ENCODE results near the gene DOHH.
"Not testable (repeated sequence)": the region's sequence is repeated elsewhere in the genome, so short reads cannot be mapped to it uniquely, and the experiment has no call there.

The DOHH gene

DNA sequence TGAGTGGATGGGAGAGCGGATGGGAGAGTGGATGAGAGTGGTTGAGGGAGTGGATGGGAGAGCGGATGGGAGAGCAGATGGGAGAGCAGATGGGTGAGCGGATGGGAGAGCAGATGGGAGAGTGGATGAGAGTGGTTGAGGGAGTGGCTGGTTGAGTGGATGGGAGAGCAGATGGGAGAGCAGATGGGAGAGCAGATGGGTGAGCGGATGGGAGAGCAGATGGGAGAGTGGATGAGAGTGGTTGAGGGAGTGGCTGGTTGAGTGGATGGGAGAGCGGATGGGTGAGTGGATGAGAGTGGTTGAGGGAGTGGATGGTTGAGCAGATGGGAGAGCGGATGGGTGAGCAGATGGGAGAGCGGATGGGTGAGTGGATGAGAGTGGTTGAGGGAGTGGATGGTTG is 28.8 kb upstream of the DOHH start:
- ATAC-seq (replicated peaks); H3K4me1 Mint-ChIP-seq; H3K27ac Mint-ChIP-seq; H3K9me3 Mint-ChIP-seq; H3K4me3 Mint-ChIP-seq; H3K27me3 Mint-ChIP-seq; DNase-seq: not testable (repeated sequence)
- H3K36me3 Mint-ChIP-seq = peaks cover 27 to 31% of the 10 kb centered on the region in 2 donors

DNA sequence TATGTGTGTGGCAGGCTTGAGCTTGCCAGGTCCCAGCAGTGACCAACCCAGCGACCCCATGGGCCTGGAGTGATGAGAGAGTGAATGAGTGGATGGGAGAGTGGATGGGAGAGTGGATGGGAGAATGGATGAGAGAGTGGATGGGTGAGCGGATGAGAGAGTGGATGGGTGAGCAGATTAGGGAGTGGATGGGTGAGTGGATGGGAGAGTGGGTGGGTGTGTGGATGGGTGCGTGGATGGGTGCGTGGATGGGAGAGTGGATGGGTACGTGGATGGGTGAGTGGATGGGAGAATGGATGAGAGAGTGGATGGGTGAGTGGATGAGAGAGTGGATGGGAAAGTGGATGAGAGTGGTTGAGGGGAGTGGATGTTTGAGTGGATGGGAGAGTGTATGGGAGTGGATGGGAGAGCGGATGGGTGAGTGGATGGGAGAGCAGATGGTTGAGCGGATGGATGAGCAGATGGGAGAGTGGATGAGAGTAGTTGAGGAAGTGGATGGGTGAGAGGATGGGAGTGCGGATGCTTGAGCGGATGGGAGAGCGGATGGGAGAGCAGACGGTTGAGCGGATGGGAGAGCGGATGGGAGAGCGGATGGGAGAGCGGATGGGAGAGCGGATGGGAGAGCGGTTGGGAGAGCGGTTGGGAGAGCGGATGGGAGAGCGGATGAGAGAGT is 28.2 kb upstream of the DOHH start:
- Mint-ChIP-seq H3K27ac (no peak overlapping the region), H3K36me3 (peaks cover 32 to 34% of the 10 kb centered on the region in 2 donors), H3K4me3 (no peak overlapping the region), H3K4me1 (no peaks in the 10 kb centered on the region), H3K9me3 (no peaks in the 10 kb centered on the region), H3K27me3 (no peaks in the 10 kb centered on the region)
- DNase-seq = no peak
- no peak for ATAC-seq (replicated peaks)

DNA sequence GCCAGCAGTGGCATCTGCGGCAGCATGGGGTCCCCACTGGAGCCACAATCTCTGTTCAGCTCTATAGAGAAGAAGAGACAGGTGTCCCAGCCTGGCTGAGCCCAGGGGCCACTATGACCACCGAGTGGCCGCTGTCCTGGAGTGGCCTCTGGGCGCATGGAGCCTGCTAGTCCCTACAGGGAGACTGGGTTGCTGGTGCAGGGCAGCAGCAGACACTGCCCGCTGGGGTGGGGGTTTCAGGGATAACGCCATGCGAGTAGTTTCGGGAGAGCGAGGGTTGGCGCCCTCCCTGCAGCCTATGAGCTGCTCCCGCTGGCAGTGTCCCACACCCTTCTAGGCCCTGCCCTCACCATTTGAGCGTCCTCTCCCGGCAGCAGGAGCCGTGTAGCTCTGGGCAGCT is 27.6 kb upstream of the DOHH start:
- Mint-ChIP-seq H3K27ac (no peak overlapping the region), H3K36me3 (peaks cover 31 to 34% of the 10 kb centered on the region in 2 donors), H3K4me3 (no peak overlapping the region), H3K9me3 (no peaks in the 10 kb centered on the region), H3K4me1 (no peaks in the 10 kb centered on the region), H3K27me3 (no peaks in the 10 kb centered on the region)
- ATAC-seq (replicated peaks) = no peak
- DNase-seq = no peak

DNA sequence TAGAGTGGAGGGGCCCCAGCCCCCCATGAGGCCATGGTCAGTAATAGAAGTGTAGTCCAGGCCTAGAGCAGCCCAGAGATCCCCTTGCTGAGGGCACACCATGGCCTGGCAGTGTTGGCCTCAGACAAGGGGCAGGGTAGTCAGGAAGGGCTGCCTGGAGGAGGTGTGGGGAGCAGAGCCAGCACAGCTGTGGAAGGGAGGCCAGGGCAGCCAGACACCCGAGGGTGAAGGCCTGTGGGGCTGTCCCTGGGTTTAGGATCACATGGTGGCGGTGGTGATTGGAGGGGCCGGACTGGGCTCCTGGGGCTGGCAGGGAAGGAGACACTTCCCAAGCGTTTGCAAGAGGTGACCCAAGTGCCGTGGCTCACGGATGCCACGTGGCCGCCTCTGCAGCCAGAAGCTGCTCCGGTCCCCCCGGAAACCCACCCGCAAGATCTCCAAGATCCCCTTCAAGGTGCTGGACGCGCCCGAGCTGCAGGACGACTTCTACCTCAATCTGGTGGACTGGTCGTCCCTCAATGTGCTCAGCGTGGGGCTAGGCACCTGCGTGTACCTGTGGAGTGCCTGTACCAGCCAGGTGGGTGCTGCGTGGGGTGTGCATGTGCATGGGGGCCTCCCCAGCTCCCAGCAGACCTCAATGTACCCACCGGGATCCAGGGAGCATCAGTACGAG is 26.9 kb upstream of the DOHH start:
- no peak for ATAC-seq (replicated peaks)
- H3K4me3 Mint-ChIP-seq = no peak overlapping the region

DNA sequence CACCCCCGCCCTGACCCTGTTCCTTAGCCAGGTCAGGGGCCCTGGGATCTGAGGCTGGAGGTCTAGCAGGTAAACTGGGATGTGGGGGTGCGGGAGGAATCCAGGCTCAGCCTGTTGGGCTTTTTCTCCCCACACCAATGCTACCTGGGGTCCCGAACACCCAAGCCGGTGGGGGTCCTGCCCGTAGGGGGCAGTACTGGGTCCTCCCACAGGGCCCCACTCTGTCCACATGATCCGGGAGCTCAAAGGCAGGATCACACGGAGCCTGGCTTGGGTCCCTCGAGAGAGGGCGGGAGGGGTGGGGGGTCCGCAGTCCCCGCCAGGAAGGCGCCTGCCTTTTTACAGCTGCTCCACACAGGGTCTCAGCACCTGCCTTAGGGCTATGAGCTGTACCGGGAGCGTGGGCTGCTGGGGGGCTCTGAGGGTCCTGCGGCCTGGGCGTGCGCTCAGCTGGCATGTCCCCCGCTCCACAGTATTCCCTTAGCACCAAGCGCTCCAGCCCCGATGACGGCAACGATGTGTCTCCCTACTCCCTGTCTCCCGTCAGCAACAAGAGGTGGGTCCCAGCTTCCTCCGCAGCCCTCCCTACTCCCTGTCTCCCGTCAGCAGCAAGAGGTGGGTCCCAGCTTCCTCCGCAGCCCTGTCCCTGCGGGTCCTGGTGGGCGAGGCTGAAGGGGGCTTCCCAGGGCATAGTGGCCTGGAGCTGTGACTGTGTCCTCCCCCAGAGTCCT is 26.2 kb upstream of the DOHH start:
- no peak overlapping the region for H3K4me3 Mint-ChIP-seq

More for the DNA sequence above, 26.9 kb upstream of the DOHH start:
- no peak for DNase-seq
- no peaks in the 10 kb centered on the region for H3K9me3 Mint-ChIP-seq
- no peaks in the 10 kb centered on the region for H3K4me1 Mint-ChIP-seq
- H3K36me3 Mint-ChIP-seq = peaks cover 27 to 31% of the 10 kb centered on the region in 2 donors
- H3K27ac Mint-ChIP-seq = no peak overlapping the region
- no peaks in the 10 kb centered on the region for H3K27me3 Mint-ChIP-seq

DNA sequence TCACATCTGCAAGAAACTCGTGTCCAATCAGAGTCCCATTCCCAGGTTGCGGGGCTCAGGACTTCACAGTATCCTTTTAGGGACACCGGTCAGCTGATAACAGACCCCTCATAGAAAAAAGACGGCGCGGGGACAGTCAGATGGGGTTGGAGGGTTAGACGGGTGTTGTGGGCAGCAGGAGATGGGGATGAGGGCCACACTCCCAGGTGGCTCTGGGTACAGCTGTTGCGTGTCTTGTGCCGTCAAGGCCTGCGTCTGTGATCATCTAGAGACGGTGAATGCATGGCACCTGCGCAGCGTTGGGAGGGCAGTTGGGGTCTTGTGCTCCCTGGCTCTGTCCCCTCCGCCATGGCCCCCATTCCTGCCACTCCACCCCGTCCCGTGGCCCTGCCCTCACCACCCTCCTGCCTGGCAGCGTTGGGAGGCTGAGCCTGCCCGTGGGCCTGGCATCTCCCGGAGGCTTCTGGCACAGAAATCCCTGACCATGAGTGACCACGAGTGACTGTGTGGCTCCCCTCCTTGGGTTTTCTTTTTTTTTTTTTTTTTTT is 24.5 kb upstream of the DOHH start:
- H3K9me3 Mint-ChIP-seq = no peaks in the 10 kb centered on the region
- no peak overlapping the region for H3K4me3 Mint-ChIP-seq
- H3K4me1 Mint-ChIP-seq = peaks cover 7 to 13% of the 10 kb centered on the region in 2 donors
- no peak overlapping the region for H3K27ac Mint-ChIP-seq
- H3K36me3 Mint-ChIP-seq = peaks cover 31 to 32% of the 10 kb centered on the region in 2 donors
- DNase-seq (no peak), ATAC-seq (replicated peaks) (no peak)
- H3K27me3 Mint-ChIP-seq = no peaks in the 10 kb centered on the region

More for the DNA sequence above, 26.2 kb upstream of the DOHH start:
- Mint-ChIP-seq H3K27ac (no peak overlapping the region), H3K9me3 (no peaks in the 10 kb centered on the region), H3K27me3 (no peaks in the 10 kb centered on the region), H3K4me1 (peaks cover 0 to 5% of the 10 kb centered on the region in 2 donors), H3K36me3 (peaks cover 31 to 32% of the 10 kb centered on the region in 2 donors)
- DNase-seq = no peak
- no peak for ATAC-seq (replicated peaks)

DNA sequence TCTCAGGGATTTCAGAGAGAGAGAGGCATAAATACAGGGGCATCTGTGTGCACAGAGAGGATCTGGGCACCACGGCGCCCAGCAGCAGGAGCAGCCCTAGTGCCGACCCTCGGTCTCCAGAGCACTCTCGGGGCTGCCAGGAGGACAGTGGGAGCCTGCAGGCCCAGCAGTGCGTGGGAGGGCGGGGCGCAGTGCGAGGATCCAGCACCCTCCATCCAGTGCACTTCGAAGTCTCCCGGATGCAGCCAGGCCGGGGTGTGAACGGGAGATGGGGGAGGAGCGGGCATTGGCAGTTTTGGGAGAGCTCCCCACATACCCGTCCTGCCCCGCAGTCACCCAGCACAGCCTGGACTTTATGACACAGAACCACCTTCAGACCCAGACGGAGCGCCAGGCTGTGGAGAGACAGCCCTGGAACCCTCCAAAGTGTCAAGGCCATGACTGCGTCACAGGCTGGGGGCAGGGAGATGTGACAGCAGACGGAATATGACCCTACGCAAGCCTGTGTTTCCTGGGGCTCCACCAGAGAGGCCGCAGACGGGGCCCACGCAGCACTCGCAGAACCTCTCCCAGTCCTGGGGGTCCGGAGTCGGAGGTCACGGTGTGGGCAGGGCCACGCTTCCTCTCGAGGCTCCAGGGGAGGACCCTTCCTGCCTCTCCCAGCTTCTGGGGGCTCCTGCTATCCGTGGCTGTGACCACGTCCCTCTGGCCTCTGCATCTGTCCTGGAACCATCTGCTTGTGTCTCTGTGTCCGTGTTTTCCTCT is 23.8 kb upstream of the DOHH start:
- peaks cover 12 to 19% of the 10 kb centered on the region in 2 donors for H3K4me1 Mint-ChIP-seq
- no peak overlapping the region for H3K4me3 Mint-ChIP-seq
- peaks cover 35 to 36% of the 10 kb centered on the region in 2 donors for H3K36me3 Mint-ChIP-seq
- H3K27me3 Mint-ChIP-seq = no peaks in the 10 kb centered on the region
- H3K9me3 Mint-ChIP-seq = no peaks in the 10 kb centered on the region
- DNase-seq = no peak
- H3K27ac Mint-ChIP-seq = no peak overlapping the region
- no peak for ATAC-seq (replicated peaks)

DNA sequence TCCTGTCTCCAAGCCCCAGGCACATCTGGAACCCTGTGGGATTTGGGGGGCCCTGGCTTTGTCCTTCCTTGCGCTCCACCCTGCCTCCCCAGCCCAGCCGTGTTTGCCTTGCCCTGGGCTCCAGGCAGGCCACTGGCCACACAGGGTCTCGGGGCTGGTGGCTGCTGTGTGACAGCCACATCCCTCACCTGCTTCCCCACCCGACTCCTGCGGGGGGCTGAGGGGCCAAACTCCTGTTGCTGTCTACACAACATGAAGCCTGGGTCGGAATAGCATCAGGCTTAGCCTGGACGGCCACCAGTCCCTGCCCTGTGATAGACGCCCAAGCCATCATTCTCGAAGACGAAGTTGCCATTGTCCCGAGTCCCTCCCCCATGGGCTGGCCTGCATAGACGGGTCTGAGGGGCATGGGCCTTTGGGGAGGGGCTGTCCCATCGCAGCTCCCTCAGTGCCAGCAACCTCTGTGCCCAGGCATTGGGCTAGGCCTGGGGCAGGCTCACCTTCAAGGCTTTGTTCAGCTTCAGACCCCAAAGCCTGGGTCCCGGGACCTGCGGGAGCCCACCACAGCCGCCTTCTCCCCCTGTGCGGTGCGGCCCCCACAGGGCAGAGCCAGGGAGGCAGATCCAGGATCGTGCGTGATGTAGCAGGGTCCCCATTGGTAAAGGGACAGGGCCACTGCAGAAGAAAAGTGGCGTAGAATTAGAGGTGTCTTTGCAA is 23.0 kb upstream of the DOHH start:
- no peak for ATAC-seq (replicated peaks)
- H3K36me3 Mint-ChIP-seq = peaks cover 35 to 36% of the 10 kb centered on the region in 2 donors

DNA sequence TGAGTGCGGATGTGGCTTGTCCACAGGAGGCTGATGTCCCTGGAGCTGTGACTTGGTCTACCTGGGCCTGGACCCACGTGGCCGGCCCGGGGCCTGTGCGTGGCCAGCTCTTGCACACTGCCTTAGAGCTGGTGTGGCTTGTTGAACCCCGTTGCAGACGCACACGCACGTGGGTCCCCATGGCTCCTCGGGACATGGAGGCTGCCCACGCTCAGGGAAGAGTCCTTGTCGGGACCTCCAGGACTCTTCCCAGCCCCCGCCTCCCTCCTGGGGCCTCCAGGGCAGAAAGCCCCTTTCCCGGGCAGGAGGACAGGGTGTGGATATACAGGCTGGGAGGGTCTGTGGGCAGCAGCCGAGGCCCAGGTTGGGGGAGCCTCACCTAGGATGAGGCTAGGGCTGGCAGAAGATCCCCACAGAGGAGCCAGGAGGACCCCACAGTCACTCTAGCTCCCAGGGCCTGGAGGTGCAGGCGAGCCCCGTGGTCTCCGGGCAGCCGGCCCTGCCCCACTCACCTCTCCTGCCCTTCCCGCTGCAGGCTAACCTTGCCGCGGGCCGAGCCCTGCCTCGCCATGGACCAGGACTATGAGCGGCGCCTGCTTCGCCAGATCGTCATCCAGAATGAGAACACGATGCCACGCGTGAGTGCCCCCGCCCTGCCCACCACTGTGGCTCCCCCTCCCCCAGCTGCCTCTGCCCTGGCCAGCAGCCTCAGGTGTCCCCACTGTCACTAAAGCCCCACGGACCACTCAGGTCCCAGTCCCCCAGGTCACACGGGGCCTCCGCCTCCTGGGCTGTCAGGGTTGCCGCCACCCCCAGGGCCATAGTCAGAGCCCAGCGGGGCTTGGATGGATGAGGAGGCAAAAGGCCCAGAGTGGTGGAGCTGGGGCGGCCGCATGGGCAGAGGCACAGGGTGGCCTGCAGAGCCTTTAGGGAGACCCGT is 22.2 kb upstream of the DOHH start:
- H3K4me1 Mint-ChIP-seq = peaks cover 17 to 19% of the 10 kb centered on the region in 2 donors
- ATAC-seq (replicated peaks) = no peak
- H3K9me3 Mint-ChIP-seq = no peaks in the 10 kb centered on the region
- no peak overlapping the region for H3K4me3 Mint-ChIP-seq
- peaks cover 35 to 36% of the 10 kb centered on the region in 2 donors for H3K36me3 Mint-ChIP-seq
- H3K27me3 Mint-ChIP-seq = no peaks in the 10 kb centered on the region
- H3K27ac Mint-ChIP-seq = no peak overlapping the region
- no peak for DNase-seq

More for the DNA sequence above, 23.0 kb upstream of the DOHH start:
- H3K9me3 Mint-ChIP-seq = no peaks in the 10 kb centered on the region
- H3K27me3 Mint-ChIP-seq = no peaks in the 10 kb centered on the region
- no peak overlapping the region for H3K27ac Mint-ChIP-seq
- DNase-seq = no peak
- no peak overlapping the region for H3K4me3 Mint-ChIP-seq
- H3K4me1 Mint-ChIP-seq = peaks cover 16 to 19% of the 10 kb centered on the region in 2 donors

DNA sequence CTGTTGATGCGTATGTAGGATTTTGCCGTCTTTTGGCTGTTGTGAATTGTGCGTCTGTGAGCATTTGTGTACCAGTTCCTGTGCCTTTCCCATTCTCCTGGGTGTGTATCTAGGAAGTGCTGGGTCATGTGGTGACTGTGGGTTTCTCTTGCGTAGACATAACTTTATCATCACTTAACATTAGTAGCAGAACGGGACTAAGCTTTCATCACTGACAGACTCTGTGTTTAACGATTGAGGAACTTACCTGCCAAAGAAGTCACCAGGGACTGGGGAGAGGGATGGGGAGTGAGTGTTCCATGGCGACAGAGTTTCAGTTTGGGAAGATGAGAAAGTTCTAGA is 20.6 kb upstream of the DOHH start:
- peaks cover 26 to 32% of the 10 kb centered on the region in 2 donors for H3K4me1 Mint-ChIP-seq
- peaks cover 0 to 2% of the 10 kb centered on the region in 2 donors for H3K9me3 Mint-ChIP-seq
- H3K36me3 Mint-ChIP-seq = peaks cover 34 to 35% of the 10 kb centered on the region in 2 donors
- DNase-seq (no peak), ATAC-seq (replicated peaks) (no peak)
- H3K27ac Mint-ChIP-seq = no peak overlapping the region
- H3K27me3 Mint-ChIP-seq = no peaks in the 10 kb centered on the region
- H3K4me3 Mint-ChIP-seq = no peak overlapping the region

DNA sequence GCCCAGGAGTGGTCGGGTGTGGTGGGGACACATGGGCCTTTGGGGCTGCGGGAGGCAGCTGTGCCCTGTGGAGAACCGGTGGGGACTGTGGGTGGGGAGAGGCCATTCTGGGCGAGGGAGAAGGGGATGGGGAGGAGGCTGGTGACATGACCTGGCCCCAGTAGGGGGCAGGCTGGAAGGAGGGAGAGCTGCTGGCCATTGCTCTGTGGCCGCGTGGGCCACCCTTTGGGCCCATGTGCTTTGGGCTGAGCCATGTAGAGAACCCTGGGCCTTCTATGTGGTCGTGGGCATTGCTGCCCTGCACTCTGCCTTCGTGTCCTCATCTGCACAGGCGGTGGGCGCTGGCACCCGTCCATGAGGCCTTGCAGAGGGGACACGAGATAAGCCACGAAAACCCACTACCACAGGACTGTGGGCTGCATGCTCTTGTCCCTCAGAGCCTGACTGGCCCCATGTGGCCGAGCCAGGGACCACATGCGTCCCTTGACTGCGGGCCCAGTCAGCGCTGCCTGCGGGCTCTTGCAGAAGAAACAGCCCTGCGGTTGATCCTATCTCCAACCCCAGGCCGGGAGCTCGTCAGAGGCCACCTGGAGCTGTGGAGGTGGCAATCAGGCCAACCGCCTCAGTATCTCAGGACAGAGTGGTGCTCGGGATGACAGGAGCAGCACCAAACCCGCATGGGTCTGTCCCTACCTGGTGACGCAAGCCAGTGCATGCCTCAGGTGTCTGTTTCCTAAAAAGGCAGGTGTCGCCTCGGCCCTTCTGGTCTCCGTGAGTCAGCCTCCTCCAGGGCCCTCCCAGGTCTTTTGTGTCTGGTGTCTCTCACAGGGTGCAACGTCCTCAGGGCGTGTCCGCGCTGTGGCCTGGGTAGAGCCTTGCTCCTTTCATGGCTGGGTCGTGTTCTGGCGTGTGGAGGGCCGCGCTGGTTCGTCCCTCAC is 20.0 kb upstream of the DOHH start:
- Mint-ChIP-seq H3K4me3 (no peak overlapping the region), H3K27me3 (no peaks in the 10 kb centered on the region), H3K27ac (peak overlapping the region; percentile 83), H3K36me3 (peaks cover 32 to 35% of the 10 kb centered on the region in 2 donors), H3K4me1 (peaks cover 29 to 38% of the 10 kb centered on the region in 2 donors), H3K9me3 (peaks cover 0 to 2% of the 10 kb centered on the region in 2 donors)
- DNase-seq = no peak
- ATAC-seq (replicated peaks) = no peak

DNA sequence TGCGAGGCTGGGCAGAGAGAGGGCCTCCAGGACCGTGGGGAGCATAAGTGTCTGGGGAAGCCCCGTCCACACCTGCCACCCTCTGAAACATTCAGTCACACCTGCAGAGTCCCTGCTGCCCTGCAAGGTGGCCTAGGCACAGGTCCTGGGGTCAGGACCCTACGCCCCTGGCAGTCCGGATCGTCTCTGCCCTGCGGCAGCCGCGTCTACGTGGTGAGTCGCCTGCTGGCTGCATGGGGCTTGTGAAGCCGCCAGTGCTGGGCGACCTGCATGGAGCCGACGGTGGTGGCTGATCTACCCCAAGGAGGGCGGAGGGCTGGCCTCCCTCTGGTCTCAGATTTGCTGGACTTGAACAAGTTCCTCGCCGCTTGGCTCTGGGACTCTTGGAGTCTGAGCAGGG is 18.7 kb upstream of the DOHH start:
- no peak for ATAC-seq (replicated peaks)
- Mint-ChIP-seq H3K36me3 (peaks cover 25 to 28% of the 10 kb centered on the region in 2 donors), H3K4me3 (no peak overlapping the region), H3K9me3 (peaks cover 0 to 2% of the 10 kb centered on the region in 2 donors), H3K27ac (no peak overlapping the region), H3K4me1 (peaks cover 35 to 50% of the 10 kb centered on the region in 2 donors), H3K27me3 (no peaks in the 10 kb centered on the region)
- DNase-seq = no peak
